RWPE1 (cell line): ENCODE results near the gene SMARCB1.

Experiments used
- CTCF ChIA-PET: fragments of 350-600 bp; sonication (Branson Sonifier 250); formaldehyde crosslinking; extraction: SDS; loops from one replicate; lab custom pipeline; 2021; lab: Yijun Ruan, JAX
- POLR2A ChIA-PET: fragments of 400-600 bp; formaldehyde crosslinking; extraction: SDS; loops from one replicate; lab custom pipeline; 2020; ENCODE audit warnings: antibody characterized with exemption; ENCODE audit not compliant: low non-redundant PET; lab: Yijun Ruan, JAX
- DNase-seq: peaks from one replicate; pipeline ENCODE4 v3.0.0; 2012; ENCODE audit warnings: low spot score
- H3K27ac ChIP-seq: fragments of 450-650 bp; 2 replicates; pipeline ENCODE4 v1.5.1; 2017
- CTCF ChIP-seq: fragments of 450-650 bp; conservative IDR thresholded peaks from 2 replicates; pipeline ENCODE4 v1.5.1; 2017; ENCODE audit warnings: low read depth, mild to moderate bottlenecking

The SMARCB1 gene

DNA sequence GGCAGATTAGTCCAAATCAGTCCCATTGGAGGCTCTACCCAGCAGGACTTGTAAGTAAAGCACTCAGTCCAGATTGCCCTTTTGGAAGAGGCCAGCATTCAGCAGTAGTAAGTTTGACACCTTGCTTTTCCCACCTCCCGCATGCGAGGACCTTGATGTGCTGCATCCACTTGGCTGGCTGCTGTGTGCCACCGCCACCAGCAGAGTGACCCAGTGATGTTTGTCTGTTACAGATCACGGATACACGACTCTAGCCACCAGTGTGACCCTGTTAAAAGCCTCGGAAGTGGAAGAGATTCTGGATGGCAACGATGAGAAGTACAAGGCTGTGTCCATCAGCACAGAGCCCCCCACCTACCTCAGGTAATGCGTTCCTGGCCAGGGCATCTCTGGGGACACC lies 6.6 kb downstream of the SMARCB1 start:
- ChIA-PET POLR2A (interaction anchor here (0.7 kb wide), 1 partner anchor 36 kb away, joined by 5 read pairs; no protein-coding TSS in a partner anchor), CTCF (no interaction called here)
- no peak overlapping the region for H3K27ac ChIP-seq
- no peak for TF ChIP-seq CTCF
- no peak for DNase-seq

DNA sequence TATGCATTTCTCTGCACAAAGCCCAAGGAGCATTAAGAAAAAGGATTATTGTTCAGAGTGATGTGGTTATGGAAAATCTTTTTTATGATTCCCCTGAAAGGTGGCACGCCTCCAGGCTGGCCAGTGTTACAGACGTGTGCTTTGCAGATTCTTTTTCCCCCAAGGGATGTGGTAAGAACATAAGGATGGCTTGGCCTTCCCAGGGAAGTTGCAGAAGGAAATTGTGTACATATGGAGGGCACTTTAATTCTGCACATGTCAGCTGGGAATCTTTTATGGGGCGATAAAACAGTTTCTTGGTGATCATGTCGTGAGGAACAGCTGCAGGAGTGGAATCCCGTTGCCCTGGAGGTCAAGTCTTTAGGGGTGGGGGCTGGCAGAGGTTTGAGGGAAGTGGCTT lies 9.7 kb downstream of the SMARCB1 start:
- CTCF ChIA-PET = no interaction called here
- POLR2A ChIA-PET = no interaction called here
- no peak for DNase-seq

GRCh38 chr22:23800297-23801237 lies 13.8 kb downstream of the SMARCB1 start:
- CTCF ChIA-PET = no interaction called here
- no peak for TF ChIP-seq CTCF
- POLR2A ChIA-PET = no interaction called here
- DNase-seq = no peak
- H3K27ac ChIP-seq = no peak overlapping the region

More for the DNA sequence above, 9.7 kb downstream of the SMARCB1 start:
- H3K27ac ChIP-seq = no peak overlapping the region
- no peak for TF ChIP-seq CTCF

GRCh38 chr22:23801238-23801821 lies 14.6 kb downstream of the SMARCB1 start:
- POLR2A ChIA-PET = no interaction called here

DNA sequence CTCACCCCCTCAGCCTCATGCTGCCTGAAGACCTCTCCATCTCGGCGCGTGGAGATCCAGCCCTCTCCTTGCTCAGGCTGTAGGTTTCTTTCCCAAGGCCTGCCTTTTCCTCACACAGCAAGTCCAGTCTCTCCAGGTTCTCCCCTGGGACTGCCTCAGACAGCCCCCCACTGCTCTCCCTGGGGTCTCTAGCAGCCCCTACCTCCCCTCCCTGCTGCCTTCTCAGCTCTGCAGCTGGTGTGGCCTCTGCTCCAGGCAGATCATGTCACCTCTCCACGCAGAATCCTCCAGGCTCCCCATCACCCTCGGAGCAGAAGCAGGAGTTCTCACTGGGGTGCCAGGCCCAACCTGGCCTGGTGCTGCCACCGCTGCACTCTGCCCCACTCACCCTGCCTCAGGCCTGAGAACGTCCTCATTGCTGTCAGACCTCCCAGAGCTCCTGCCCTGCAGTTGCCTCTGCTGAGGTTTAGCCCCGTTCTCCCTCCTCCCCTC lies 15.2 kb downstream of the SMARCB1 start:
- TF ChIP-seq CTCF = no peak
- ChIA-PET POLR2A (no interaction called here), CTCF (no interaction called here)
- H3K27ac ChIP-seq = no peak overlapping the region
- DNase-seq = no peak

More at GRCh38 chr22:23801238-23801821, 14.6 kb downstream of the SMARCB1 start:
- TF ChIP-seq CTCF = no peak
- H3K27ac ChIP-seq = no peak overlapping the region
- no peak for DNase-seq
- CTCF ChIA-PET = no interaction called here

- TF ChIP-seq CTCF = no peak
- POLR2A ChIA-PET = no interaction called here
- H3K27ac ChIP-seq = no peak overlapping the region
- no peak for DNase-seq
- CTCF ChIA-PET = no interaction called here
Observed at GRCh38 chr22:23803001-23803819, 16.4 kb downstream of the SMARCB1 start.
